ENCODE results near the gene BATF.

BATF gene

DNA sequence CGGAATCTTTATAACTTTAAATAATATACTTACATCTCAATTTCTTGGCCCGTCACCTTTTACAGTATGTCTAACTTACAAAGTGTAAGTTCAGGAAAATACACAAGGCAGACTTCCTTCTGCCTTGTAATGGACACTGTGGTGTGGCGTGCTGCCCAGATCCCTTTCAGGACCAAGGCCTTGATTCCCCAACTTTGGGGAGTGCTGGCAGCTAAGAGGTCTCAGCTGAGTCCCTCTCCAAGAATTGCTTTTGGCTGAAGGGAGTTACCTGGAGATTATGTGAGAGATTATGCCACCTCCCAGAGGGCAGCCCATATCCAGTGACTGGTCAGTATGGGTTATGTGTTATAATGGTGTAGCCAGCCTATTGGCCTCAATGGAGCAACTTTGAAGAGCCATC lies 21.2 kb upstream of the BATF start:
- no peak for DNase-seq

DNA sequence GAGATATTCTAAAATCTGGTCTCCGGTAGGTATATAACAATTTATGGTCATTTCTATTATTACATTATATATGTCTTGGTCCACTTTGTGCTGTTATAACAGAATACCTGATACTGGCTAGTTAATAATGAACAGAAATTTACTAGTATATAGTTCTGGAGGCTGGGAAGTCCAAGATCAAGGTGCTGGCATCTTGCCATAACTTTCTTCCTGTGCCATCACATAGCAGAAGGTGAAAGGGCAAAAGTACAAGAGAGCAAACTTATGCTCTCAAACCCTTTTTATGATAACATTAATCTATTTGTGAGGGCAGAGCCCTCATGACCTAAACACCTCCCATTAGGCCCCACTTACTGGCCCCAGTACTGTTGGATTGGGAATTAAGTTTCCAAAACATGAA lies 17.9 kb upstream of the BATF start:
- no peak for DNase-seq

DNA sequence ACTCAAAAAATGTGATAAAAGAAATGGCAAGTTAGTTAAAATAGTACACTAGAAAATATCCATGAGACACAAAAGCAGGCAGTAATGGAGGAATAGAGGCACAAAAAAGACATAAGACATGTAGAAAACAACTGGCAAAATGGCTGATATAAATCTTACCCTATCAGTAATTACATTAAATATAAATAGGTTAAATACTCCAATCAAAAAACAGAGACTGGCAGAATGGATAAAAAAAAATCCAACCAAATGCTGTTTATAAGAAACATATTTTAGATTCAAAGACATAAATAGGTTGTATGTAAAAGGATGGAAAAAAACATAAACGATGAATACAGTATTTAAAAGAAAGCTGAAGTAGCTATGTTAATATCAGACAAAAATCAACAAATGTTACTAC lies 15.3 kb upstream of the BATF start:
- no peak for DNase-seq

- no peak for DNase-seq
Observed at GRCh38 chr14:75510547-75510946, 11.7 kb upstream of the BATF start.

DNA sequence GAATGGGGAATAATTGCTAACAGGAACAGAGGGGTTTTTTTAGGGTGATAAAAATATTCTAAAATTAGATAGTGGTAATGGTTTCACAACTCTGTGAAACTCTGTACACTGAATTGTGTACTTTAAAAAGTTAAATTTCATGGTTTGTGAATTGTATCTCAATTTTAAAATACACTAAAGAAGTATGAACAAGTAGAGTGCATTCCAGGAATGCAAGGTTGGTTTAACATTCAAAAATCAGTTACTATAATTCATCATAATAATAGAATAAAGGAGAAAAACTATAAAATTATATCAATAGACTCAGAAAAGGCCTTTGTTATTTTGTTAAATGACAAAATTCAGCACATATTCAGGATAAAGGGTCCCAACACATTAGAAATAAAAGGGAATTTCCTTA lies 11.1 kb upstream of the BATF start:
- DNase-seq, result no peak

DNA sequence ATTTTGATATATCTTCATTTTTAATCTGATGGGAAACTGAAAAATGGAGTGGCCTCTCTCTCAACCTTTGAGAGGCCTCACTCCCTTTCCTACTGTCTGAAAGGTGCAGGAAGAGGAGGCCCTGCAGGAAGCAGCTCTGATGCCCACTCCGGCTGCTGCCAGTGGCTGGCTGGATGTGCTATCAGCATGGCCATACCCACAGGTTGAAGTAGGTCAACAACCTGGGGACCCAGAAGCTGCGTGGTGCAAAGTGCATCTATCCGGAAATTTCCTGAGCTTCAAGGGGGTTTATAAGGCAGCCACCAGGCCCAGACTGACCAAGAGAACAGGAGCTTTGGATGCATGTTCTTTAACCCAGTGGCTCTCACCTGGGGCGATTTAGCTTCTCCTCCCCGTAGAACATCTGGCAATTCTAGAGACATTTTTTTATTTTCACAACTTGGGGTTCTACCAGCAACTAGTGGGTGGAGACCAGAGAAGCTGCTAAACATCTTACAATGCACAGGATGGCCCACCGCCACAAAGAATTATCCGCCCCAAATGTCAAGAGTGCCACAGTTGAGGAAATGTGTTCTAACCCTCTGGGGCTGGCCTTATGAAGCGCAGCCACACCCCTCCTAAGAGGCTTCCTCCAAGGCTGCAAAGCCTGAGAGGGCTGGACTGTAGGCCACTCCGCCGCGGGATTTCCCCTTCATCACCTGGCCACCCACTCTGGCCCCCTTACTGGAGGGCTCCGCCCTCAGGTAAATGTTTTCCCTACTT lies 8.2 kb upstream of the BATF start:
- DNase-seq, result no peak

GRCh38 chr14:75514673-75515628 lies 7.3 kb upstream of the BATF start:
- DNase-seq, result peak; percentile 46

- DNase-seq, result no peak
Observed at GRCh38 chr14:75515629-75515996, 6.7 kb upstream of the BATF start.

DNA sequence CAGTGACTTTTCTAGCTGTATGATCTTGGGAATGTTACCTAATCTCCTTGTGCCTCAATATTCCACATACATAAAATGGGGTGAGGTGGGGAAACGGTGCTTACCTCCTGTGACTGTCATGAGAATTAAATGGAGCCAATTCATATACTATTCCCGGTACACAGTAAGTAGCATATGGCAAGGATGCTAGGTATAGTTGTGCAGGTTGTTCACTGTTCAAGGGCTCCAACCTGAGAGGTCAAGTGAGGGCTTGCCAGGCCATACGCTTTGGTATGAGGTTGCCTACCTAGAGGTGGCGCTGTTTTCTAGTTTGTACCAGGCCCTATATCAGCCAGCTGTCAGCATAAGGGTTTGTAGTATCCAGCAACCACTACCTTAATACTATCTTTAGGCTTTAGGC lies 3.6 kb upstream of the BATF start:
- no peak for DNase-seq

DNA sequence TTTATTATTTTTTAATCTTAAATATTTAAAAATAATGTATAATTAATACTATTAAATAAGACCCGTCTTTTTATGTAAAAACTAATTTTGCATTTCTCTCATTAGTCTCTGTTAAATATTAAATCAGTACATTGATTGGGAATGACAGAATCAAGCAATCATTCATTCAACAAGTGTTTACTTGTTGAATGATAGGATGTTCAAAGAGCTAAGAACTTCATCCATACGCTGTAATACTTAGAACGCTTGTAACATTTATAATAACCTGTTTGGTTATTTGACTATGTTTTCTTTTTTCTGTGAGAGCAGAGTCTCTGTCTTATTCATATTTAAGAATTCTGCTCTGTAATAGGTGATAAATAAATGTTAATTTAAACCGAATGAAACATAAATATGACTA lies 2.9 kb upstream of the BATF start:
- DNase-seq, result no peak

GRCh38 chr14:75519826-75520728 lies 2.2 kb upstream of the BATF start:
- DNase-seq, result no peak

DNA sequence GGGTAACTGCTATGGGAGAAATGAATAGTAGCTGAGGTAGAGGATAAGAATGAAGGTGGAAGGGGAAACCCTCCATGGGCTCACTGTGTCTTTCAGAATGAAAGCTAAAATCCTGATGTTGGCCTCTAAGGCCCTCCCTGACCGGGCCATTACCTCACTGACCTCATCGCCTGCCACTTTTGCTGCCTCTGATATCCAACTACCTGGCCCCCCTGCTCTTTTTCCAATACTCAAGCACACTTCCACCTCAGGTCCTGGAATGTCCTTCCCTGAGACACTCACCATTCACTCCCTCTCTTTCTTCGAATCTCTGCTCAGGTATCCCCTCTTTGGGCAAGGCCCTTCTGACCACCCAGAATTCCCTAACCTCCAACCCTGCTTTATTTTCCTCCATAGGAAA lies 1.4 kb upstream of the BATF start:
- no peak for DNase-seq

DNA sequence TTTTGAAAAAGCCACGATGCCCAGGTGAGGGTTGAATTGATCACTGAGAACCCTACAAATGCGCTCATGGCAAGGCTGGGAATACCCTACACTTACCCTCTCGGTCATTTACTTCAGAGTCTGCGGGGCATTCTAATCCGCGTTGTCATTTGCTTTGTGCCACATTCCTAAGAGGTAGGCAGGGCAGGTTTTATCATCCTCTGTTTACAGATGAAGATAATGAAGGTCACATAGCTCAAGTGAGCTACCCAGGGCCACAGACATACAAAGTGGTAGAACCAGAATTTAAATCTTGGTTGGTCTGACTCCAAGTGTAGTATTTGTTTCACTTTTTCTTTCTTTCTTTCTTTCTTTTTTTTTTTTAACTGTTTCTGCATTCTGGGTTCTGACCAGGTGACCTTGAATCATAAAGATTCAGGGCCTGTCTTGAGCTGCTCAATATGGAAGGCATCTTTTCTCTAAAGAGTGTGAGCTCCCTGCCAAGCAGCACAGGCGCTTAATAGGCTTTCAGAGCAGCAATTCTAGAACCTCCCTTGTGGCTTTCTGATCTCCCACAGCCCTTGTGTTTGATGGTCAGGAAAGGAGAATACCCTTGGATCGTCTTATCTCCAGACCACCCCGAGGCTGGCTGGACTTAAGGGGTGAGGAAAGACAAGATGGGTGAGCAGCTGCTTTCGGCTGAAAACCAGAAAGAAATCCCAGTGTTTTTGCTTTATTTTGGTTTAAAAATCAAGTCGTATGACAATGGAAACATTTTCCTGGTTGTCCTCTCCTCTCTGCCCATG lies 662 bp upstream of the BATF start:
- no peak for DNase-seq

GRCh38 chr14:75522983-75523318 lies 682 bp downstream of the BATF start:
- no peak for DNase-seq

DNA sequence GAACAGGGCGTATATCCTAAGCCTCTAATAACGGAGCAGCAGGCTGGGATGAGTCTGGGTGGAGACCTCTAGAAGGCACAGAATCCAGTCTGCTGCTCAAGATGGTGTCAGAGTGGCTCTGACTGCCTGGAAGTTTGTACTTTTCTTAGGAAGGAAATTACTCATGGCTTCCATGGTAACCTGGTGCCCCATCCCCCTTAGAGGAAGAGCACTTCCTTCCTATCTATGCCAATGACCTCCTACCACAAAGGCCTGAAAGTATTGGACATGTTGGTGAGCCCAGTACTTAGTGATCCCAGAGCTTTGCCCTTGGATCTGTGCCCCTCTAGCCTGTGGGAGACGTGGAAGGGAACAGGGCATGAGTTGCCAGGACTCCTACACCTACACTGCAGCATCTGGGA lies 1.5 kb downstream of the BATF start:
- DNase-seq, result no peak

- no peak for DNase-seq
Observed at GRCh38 chr14:75525969-75526368, 3.7 kb downstream of the BATF start.

DNA sequence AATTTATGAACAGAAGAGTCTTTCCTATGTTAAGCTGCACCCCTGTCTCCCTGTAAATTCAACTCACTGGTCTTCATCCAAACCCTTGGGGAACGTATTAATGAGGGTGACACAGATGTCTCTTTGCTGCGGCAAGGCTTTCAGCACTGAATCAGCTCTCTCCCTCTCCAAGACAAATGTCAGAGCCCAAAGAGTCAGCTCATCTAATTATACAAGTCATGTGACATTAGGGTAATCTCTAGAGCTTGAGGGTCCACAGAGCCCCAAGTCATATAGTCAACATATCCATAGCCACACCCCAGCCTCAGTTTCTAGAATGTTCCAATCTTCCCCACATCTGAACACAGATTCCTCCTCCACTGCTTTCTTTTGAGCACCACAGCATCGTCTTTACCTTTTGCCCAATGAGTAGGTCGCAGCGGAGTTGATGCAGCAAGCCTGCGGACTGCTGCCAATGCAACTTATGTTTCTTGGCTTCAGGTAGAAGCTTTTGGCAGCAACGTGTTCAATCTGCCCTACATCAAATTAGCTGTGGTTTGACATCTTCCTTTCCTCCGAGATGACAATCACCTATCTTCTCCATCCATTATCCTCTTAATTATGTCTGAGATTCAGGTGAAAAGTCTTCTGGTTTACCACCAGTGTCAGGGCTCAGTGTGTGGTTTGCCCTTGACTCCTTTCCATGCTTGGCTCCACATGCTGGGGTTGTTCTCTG lies 5.3 kb downstream of the BATF start:
- no peak for DNase-seq

DNA sequence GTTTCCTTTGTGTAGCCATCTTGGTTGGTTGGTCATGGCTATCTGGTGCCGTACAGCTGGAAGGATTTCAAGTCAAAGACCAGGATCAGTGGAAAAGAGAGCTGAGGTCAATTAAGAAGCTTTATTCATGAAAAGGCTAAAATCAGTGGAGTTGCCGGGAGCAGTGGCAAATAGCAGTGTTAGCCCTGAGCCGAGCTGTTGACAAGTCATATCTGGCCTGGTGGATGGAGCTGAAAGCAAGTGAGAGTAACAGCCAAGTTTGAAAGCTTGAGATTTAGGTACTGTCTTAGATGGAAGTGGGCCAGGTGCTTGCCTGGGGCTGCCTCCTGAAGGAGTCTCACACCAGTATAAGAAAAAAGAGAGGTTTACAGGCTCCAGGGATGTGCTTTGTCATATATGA lies 9.0 kb downstream of the BATF start:
- no peak for DNase-seq

DNA sequence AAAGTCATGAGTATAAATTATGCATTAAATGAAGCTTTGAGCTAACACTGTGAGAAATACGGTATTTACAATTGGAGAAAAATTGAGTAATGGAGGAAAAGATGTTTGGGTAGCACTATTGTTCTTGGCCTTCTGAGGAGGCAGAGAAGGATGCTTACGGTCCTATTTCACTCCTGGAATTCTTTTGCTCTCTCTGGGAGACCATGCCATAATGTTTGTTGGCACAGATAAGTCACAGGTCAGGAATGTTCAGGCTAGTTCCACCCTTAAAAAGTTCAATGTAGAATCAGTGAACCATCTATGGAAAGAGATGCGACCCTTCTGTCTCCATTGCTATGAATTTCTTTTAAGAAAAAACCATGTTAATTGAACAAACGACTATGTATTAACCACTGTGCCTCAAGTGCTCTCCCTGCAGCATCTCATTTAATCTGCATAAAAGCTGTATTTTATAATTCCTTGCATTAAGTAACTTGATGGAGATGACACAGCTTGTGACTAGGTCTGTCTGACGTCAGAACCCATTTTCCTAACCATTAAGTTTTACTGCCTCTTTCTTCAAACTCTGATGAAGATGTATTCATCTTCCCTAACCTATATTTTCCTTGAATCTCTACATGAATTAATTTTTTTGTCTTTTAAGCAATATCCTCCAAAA lies 9.5 kb downstream of the BATF start:
- no peak for DNase-seq

- DNase-seq, result no peak
Observed at GRCh38 chr14:75533791-75534555, 11.7 kb downstream of the BATF start.

Measured in activated gamma-delta T cell treated with Interleukin-2 at 50 U/mL for 16 hours (primary cell).